Transverse colon (tissue), 4 donors: ENCODE measurements around the gene SLC39A11.

Source experiments
- POLR2AphosphoS5 ChIP-seq, 3 donors: sonication (generic); formaldehyde crosslinking; IDR thresholded peaks; one replicate each; pipeline ENCODE4 v1.6.1; 2016; ENCODE audit warnings: antibody characterized with exemption in 3 of 3
- TF ChIP-seq, protein P1 (sequence below), 5 experiments: fragments of 200-600 bp in 3 of 5; fragments of 450-650 bp in 2 of 5; sonication (generic) in 3 of 5; IDR thresholded peaks; 1 replicate in 2 of 5; 2 replicates in 3 of 5; pipeline ENCODE4 v1.5.1; 2016 to 2017; ENCODE audit warnings: antibody characterized with exemption in 5 of 5, inconsistent platforms in 3 of 5, mild to moderate bottlenecking in 2 of 5, moderate library complexity in 1 of 5

DNA sequence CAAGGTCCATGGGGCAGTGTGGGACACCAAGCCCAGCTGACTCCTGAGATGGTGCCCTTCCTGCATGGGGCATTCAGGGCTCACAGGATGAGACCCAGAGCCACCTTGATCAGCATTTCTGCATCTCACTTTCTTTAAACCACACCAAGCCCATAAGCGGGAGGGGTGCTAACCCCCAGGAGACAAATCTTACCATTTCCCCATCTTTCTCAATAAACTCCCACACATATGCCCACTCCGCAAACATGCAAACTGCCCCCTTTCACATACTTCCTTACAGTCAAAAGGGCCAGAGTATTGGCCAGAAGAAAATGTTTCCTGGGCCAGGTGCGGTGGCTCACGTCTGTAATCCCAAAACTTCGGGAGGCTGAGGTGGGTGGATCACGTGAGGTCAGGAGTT is 3.7 kb upstream of the SLC39A11 start:
- no peak for TF ChIP-seq POLR2AphosphoS5 (IDR thresholded peaks at IDR 0.05)
- TF ChIP-seq, protein P1, sequence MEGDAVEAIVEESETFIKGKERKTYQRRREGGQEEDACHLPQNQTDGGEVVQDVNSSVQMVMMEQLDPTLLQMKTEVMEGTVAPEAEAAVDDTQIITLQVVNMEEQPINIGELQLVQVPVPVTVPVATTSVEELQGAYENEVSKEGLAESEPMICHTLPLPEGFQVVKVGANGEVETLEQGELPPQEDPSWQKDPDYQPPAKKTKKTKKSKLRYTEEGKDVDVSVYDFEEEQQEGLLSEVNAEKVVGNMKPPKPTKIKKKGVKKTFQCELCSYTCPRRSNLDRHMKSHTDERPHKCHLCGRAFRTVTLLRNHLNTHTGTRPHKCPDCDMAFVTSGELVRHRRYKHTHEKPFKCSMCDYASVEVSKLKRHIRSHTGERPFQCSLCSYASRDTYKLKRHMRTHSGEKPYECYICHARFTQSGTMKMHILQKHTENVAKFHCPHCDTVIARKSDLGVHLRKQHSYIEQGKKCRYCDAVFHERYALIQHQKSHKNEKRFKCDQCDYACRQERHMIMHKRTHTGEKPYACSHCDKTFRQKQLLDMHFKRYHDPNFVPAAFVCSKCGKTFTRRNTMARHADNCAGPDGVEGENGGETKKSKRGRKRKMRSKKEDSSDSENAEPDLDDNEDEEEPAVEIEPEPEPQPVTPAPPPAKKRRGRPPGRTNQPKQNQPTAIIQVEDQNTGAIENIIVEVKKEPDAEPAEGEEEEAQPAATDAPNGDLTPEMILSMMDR (IDR thresholded peaks at IDR 0.05), result no peak
